Neutrophil (primary cell): Measurements from ENCODE around the gene RCE1.

ENCODE experiments used
- H3K27ac ChIP-seq: fragments of 200-600 bp; sonication (generic); 2 replicates; pipeline ENCODE4 v1.5.1; 2016; ENCODE audit warnings: mild to moderate bottlenecking, moderate library complexity
- H3K27me3 ChIP-seq: fragments of 200-600 bp; sonication (generic); 2 replicates; pipeline ENCODE4 v1.6.0; 2016; ENCODE audit warnings: mild to moderate bottlenecking
- H3K36me3 ChIP-seq: fragments of 200-600 bp; sonication (generic); 2 replicates; pipeline ENCODE4 v1.5.1; 2017
- H3K4me1 ChIP-seq, 2 experiments: fragments of 200-600 bp in 1 of 2; sonication (generic) in 1 of 2; 1 replicate in 1 of 2; 2 replicates in 1 of 2; pipeline versions ENCODE4 v1.5.1 to v1.6.1; 2013 to 2016; ENCODE audit warnings: low read depth in 1 of 2, low read length in 1 of 2, mild to moderate bottlenecking in 1 of 2, moderate library complexity in 1 of 2; ENCODE audit not compliant: control insufficient read depth in 1 of 2, insufficient read depth in 1 of 2
- H3K4me3 ChIP-seq, 2 experiments: fragments of 200-600 bp in 1 of 2; sonication (generic) in 1 of 2; 1 replicate in 1 of 2; 2 replicates in 1 of 2; pipeline ENCODE4 v1.5.1; 2013 to 2016; ENCODE audit warnings: low read depth in 1 of 2, low read length in 1 of 2, mild to moderate bottlenecking in 1 of 2, moderate library complexity in 1 of 2
- H3K9me3 ChIP-seq: fragments of 200-600 bp; sonication (generic); 2 replicates; pipeline ENCODE4 v1.5.1; 2016
- TF ChIP-seq, protein P1 (sequence below): fragments of 200-600 bp; sonication (generic); IDR thresholded peaks from 2 replicates; pipeline ENCODE4 v1.5.1; 2016; ENCODE audit warnings: antibody characterized with exemption

RCE1 gene

DNA sequence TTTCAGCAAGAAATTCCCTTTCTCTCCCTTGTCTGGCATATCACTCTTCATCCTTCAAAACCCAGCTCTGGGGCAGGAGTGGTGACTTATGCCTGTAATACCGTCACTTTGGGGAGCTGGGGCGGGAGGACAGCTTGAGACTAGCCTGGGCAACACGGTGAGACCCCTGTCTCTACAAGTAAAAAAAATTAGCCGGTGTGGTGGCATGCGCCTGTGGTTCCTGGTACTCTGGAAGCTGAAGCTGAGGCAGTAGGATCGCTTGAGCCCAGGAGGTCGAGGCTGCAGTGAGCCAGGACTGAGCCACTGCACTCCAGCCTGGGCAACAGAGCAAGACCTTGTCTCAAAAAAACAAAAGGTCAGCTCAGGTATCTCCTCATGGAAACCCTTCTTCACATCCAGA, 1.4 kb upstream of the RCE1 start:
- peak overlapping the region; percentile 99 for H3K27ac ChIP-seq

GRCh38 chr11:66842501-66842895, 743 bp upstream of the RCE1 start:
- Histone ChIP-seq H3K4me1 (peaks cover 33 to 36% of the 10 kb centered on the region in 2 experiments), H3K36me3 (peaks cover 44% of the 10 kb centered on the region), H3K27ac (peak overlapping the region; percentile 99), H3K9me3 (no peaks in the 10 kb centered on the region), H3K27me3 (no peaks in the 10 kb centered on the region), H3K4me3 (peak overlapping the region; percentile 71 to 99)
- TF ChIP-seq, protein P1, sequence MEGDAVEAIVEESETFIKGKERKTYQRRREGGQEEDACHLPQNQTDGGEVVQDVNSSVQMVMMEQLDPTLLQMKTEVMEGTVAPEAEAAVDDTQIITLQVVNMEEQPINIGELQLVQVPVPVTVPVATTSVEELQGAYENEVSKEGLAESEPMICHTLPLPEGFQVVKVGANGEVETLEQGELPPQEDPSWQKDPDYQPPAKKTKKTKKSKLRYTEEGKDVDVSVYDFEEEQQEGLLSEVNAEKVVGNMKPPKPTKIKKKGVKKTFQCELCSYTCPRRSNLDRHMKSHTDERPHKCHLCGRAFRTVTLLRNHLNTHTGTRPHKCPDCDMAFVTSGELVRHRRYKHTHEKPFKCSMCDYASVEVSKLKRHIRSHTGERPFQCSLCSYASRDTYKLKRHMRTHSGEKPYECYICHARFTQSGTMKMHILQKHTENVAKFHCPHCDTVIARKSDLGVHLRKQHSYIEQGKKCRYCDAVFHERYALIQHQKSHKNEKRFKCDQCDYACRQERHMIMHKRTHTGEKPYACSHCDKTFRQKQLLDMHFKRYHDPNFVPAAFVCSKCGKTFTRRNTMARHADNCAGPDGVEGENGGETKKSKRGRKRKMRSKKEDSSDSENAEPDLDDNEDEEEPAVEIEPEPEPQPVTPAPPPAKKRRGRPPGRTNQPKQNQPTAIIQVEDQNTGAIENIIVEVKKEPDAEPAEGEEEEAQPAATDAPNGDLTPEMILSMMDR: no peak

More for the DNA sequence above, 1.4 kb upstream of the RCE1 start:
- Histone ChIP-seq H3K27me3 (no peaks in the 10 kb centered on the region), H3K4me1 (peaks cover 33 to 36% of the 10 kb centered on the region in 2 experiments), H3K4me3 (peak overlapping the region; percentile 71 to 99), H3K36me3 (peaks cover 39% of the 10 kb centered on the region), H3K9me3 (no peaks in the 10 kb centered on the region)
- TF ChIP-seq, protein P1: no peak

DNA sequence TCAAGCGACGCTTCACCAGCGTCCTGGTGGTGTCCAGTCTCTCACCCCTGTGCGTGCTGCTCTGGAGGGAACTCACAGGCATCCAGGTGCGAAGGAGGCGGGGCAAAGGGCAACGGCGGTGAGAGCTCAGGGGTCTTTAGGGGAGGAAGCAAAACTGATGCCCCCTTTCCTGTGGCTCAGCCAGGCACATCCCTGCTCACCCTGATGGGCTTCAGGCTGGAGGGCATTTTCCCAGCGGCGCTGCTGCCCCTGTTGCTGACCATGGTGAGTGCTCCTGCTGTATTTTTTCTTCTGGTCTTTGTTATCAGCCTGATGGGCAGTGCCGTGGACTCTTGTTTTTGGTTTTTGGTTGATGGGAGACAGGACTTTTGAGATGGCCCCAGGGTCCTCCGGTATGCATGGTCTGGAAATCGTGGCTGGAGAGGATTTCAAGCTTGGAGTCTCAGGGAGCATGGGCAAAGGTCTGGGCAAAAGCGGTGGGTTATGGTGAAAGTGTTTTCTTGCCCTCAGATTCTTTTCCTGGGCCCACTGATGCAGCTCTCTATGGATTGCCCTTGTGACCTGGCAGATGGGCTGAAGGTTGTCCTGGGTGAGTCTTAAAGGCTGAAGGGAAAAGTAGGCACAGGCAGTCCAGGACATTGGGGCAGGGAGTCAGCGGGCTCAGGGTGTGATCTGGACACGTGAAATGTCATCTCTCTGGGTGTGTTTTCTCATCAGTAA, 695 bp downstream of the RCE1 start:
- Histone ChIP-seq H3K36me3 (peaks cover 38% of the 10 kb centered on the region), H3K27me3 (no peaks in the 10 kb centered on the region), H3K4me1 (peaks cover 33 to 36% of the 10 kb centered on the region in 2 experiments), H3K4me3 (peak overlapping the region; percentile 71 to 99), H3K9me3 (no peaks in the 10 kb centered on the region), H3K27ac (peak overlapping the region; percentile 99)
- TF ChIP-seq, protein P1: no peak

DNA sequence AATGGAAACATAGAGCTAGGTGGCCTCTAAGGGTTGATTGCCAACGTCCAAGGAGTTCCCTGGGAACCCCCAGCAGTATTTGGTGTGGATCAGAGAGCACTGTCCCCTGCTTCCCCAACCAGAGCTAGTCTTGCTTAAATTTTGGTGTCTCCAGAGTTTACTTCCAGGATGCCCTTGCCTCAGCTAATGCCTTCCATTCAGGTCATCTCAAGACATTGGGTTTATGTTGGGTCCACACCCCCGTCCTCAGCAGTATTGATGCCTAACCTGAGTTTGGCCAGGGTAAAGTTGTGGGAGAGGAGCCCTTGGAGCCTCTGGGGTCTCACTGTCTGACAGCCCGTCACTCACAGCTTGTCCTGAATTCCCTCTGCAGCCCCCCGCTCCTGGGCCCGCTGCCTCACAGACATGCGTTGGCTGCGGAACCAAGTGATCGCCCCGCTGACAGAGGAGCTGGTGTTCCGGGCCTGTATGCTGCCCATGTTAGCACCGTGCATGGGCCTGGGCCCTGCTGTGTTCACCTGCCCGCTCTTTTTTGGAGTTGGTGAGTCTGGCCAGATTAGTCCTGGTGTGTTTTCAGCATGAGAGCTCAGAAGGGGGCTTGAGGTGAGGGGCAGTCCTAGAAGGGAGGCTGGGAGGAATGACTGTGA, 1.4 kb downstream of the RCE1 start:
- H3K4me3 ChIP-seq: peak overlapping the region in 1 of 2 experiments; percentile 71
- H3K27ac ChIP-seq: no peak overlapping the region
- peaks cover 33% of the 10 kb centered on the region for H3K36me3 ChIP-seq
- TF ChIP-seq, protein P1: no peak
- peaks cover 33 to 36% of the 10 kb centered on the region in 2 experiments for H3K4me1 ChIP-seq
- no peaks in the 10 kb centered on the region for H3K9me3 ChIP-seq
- H3K27me3 ChIP-seq: no peaks in the 10 kb centered on the region

- H3K4me3 ChIP-seq: no peak overlapping the region
- peaks cover 31 to 33% of the 10 kb centered on the region in 2 experiments for H3K4me1 ChIP-seq
- H3K9me3 ChIP-seq: no peaks in the 10 kb centered on the region
- TF ChIP-seq, protein P1: no peak
- peaks cover 33% of the 10 kb centered on the region for H3K36me3 ChIP-seq
- no peaks in the 10 kb centered on the region for H3K27me3 ChIP-seq
- H3K27ac ChIP-seq: no peak overlapping the region
These were observed 2.1 kb downstream of the RCE1 start for GRCh38 chr11:66845143-66845875.
